ENCODE results near the gene NTN5. TPM values are rescaled to one million over a fixed set of nuclear protein-coding genes. Genes with fewer than 3 reads are reported as not detected.

Gene NTN5
- total and polyA plus RNA-seq, 8 donors, result 0.29 to 1.4 (median 0.95) TPM

GRCh38 chr19:48673436-48674100, 751 bp upstream of the NTN5 start:
- intact Hi-C loops (cut with DNase I), result no loop called here
- Histone ChIP-seq H3K27ac (no peak overlapping the region), H3K4me1 (peaks cover 0 to 14% of the 10 kb centered on the region in 2 donors), H3K27me3 (no peaks in the 10 kb centered on the region), H3K9me3 (no peaks in the 10 kb centered on the region), H3K4me3 (no peak overlapping the region), H3K36me3 (no peaks in the 10 kb centered on the region)
- DNase-seq, result no peak
- TF ChIP-seq, protein P1, sequence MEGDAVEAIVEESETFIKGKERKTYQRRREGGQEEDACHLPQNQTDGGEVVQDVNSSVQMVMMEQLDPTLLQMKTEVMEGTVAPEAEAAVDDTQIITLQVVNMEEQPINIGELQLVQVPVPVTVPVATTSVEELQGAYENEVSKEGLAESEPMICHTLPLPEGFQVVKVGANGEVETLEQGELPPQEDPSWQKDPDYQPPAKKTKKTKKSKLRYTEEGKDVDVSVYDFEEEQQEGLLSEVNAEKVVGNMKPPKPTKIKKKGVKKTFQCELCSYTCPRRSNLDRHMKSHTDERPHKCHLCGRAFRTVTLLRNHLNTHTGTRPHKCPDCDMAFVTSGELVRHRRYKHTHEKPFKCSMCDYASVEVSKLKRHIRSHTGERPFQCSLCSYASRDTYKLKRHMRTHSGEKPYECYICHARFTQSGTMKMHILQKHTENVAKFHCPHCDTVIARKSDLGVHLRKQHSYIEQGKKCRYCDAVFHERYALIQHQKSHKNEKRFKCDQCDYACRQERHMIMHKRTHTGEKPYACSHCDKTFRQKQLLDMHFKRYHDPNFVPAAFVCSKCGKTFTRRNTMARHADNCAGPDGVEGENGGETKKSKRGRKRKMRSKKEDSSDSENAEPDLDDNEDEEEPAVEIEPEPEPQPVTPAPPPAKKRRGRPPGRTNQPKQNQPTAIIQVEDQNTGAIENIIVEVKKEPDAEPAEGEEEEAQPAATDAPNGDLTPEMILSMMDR (IDR thresholded peaks at IDR 0.05), result no peak
- ATAC-seq, result no peak

GRCh38 chr19:48671446-48671995, 1.3 kb downstream of the NTN5 start:
- no peak overlapping the region for H3K4me3 ChIP-seq
- no peak for ATAC-seq
- no peaks in the 10 kb centered on the region for H3K27me3 ChIP-seq
- no peak for DNase-seq
- TF ChIP-seq, protein P1 (IDR thresholded peaks at IDR 0.05), result no peak
- H3K4me1 ChIP-seq, result peaks cover 0 to 14% of the 10 kb centered on the region in 2 donors
- H3K27ac ChIP-seq, result no peak overlapping the region
- no peaks in the 10 kb centered on the region for H3K36me3 ChIP-seq
- intact Hi-C loops (cut with DNase I), result no loop called here
- no peaks in the 10 kb centered on the region for H3K9me3 ChIP-seq

DNA sequence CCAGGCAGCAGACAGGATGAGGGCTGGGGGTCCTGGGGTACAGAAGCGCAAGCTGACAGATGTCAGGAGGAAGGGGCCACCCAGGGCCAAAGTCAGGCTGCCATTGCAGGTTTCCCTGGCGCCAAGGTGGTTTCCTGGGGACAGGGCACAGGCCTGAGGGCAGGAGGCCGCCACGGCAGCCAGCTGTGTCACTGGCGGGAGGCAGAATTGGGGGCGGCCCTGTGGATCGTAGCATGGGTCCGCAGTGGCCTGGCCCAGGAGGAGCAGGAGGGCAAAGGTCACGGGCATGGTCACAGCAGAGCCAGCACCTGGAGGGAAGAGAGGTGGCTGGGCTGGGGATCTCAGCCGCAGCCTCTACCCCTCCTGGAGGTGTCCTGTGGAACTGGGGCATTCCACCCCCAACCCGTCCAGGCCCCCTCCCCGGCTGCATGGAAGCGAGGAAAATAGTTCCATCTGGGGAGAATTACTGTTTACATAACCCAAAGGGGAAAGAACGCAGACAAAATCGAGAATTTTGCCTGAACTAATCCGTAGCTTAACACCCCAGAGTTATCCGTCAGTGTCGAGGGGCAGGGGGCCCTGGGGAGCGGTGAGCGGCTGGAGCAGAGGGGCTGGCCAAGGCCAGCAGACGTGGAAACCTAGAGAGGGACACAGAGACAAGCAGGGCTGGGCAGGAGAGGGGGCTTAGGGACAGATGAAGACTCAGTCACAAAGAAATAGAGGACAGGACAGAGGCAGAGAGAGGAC, 1.9 kb downstream of the NTN5 start:
- DNase-seq, result no peak

GRCh38 chr19:48669903-48670668, 2.7 kb downstream of the NTN5 start:
- Histone ChIP-seq H3K27ac (no peak overlapping the region), H3K9me3 (no peaks in the 10 kb centered on the region), H3K4me3 (no peak overlapping the region), H3K4me1 (peaks cover 0 to 6% of the 10 kb centered on the region in 2 donors), H3K27me3 (no peaks in the 10 kb centered on the region), H3K36me3 (no peaks in the 10 kb centered on the region)
- DNase-seq (peak in 1 of 4 donors; percentile 65), ATAC-seq (no peak)
- TF ChIP-seq, protein P1 (IDR thresholded peaks at IDR 0.05), result no peak
- intact Hi-C loops (cut with DNase I), result no loop called here

More for the DNA sequence above, 1.9 kb downstream of the NTN5 start:
- no peak for ATAC-seq
- Histone ChIP-seq H3K9me3 (no peaks in the 10 kb centered on the region), H3K4me3 (no peak overlapping the region), H3K27me3 (no peaks in the 10 kb centered on the region), H3K36me3 (no peaks in the 10 kb centered on the region), H3K27ac (no peak overlapping the region), H3K4me1 (peaks cover 0 to 14% of the 10 kb centered on the region in 2 donors)
- TF ChIP-seq, protein P1 (IDR thresholded peaks at IDR 0.05), result no peak
- intact Hi-C loops (cut with DNase I), result no loop called here
